ENCODE data around the gene STIM1.
A peak's percentile ranks its signal among the peaks of the same experiment; 100 is the strongest.

The STIM1 gene

GRCh38 chr11:4066910-4067309 is 211.4 kb downstream of the STIM1 start:
- DNase-seq (ENCODE audit: extremely low read depth, low read depth) = no peak

GRCh38 chr11:4068962-4069361 is 213.5 kb downstream of the STIM1 start:
- TF ChIP-seq, protein P1, sequence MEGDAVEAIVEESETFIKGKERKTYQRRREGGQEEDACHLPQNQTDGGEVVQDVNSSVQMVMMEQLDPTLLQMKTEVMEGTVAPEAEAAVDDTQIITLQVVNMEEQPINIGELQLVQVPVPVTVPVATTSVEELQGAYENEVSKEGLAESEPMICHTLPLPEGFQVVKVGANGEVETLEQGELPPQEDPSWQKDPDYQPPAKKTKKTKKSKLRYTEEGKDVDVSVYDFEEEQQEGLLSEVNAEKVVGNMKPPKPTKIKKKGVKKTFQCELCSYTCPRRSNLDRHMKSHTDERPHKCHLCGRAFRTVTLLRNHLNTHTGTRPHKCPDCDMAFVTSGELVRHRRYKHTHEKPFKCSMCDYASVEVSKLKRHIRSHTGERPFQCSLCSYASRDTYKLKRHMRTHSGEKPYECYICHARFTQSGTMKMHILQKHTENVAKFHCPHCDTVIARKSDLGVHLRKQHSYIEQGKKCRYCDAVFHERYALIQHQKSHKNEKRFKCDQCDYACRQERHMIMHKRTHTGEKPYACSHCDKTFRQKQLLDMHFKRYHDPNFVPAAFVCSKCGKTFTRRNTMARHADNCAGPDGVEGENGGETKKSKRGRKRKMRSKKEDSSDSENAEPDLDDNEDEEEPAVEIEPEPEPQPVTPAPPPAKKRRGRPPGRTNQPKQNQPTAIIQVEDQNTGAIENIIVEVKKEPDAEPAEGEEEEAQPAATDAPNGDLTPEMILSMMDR (IDR thresholded peaks at IDR 0.05; ENCODE audit: low read depth, low read length, missing control alignments) = no peak
- DNase-seq (ENCODE audit: extremely low read depth, low read depth) = no peak
- H3K4me3 ChIP-seq (replicated peaks; ENCODE audit: low read depth, low read length) = no peak overlapping the region

More at GRCh38 chr11:4066910-4067309, 211.4 kb downstream of the STIM1 start:
- TF ChIP-seq, protein P1 (IDR thresholded peaks at IDR 0.05; ENCODE audit: low read depth, low read length, missing control alignments) = no peak
- H3K4me3 ChIP-seq (replicated peaks; ENCODE audit: low read depth, low read length) = no peak overlapping the region

DNA sequence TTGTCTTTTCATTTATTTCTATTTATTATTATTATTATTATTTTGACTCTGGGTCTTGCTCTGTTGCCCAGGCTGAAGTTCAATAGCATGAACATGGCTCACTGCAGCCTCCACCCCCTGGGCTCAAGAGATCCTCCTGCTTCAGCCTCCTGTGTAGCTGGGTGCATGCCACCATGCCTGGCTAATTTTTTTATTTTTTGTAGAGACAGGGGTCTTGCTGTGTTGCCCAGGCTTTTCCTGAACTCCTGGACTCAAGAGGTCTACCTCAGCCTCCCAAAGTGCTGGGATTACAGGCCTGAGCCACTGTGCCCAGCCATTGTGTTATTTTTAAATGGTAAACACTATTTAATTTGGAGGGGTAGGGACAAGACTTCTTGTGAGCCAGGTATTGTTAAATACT is 215.9 kb downstream of the STIM1 start:
- no peak for DNase-seq (ENCODE audit: extremely low read depth, low read depth)
- TF ChIP-seq, protein P1 (IDR thresholded peaks at IDR 0.05; ENCODE audit: low read depth, low read length, missing control alignments) = no peak
- no peak overlapping the region for H3K4me3 ChIP-seq (replicated peaks; ENCODE audit: low read depth, low read length)

DNA sequence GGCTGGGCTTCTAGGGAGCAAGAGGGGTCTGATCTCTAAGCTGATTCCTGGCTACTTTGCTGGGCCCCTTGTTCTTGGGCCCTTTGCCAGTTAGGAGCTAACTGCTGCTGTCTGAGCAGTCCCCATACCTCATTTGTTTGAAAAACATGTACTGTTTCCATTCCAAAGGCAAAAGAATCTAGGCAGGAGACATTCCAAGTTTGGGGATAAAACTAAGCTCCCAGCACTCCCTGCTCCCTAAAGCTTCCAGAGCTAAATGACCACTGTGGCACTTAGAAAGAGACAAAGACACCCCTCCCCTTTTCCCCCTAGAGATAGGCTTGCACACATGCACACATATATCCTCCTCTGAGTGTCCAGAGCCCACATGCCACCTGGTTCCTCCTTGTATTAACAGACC is 216.4 kb downstream of the STIM1 start:
- no peak overlapping the region for H3K4me3 ChIP-seq (replicated peaks; ENCODE audit: low read depth, low read length)
- TF ChIP-seq, protein P1 (IDR thresholded peaks at IDR 0.05; ENCODE audit: low read depth, low read length, missing control alignments) = no peak
- no peak for DNase-seq (ENCODE audit: extremely low read depth, low read depth)

- H3K4me3 ChIP-seq (replicated peaks; ENCODE audit: low read depth, low read length) = no peak overlapping the region
- peak; percentile 63 for DNase-seq (ENCODE audit: extremely low read depth, low read depth)
- TF ChIP-seq, protein P1 (IDR thresholded peaks at IDR 0.05; ENCODE audit: low read depth, low read length, missing control alignments) = peak; percentile 82
Measured at GRCh38 chr11:4072668-4073285, 217.3 kb downstream of the STIM1 start.

DNA sequence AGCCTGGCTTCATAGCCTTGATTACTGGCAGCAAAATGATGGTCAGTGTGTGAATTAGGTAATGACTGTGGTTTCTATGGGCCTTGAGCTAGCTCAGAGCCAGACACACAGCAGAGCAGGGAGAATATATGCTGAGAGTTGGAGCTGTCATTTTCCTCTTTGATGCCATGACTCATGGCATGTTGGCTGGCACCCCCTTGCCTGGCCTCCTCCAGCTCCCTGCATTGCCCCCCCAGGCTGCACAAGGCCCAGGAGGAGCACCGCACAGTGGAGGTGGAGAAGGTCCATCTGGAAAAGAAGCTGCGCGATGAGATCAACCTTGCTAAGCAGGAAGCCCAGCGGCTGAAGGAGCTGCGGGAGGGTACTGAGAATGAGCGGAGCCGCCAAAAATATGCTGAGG is 218.8 kb downstream of the STIM1 start:
- TF ChIP-seq, protein P1 (IDR thresholded peaks at IDR 0.05; ENCODE audit: low read depth, low read length, missing control alignments) = no peak
- H3K4me3 ChIP-seq (replicated peaks; ENCODE audit: low read depth, low read length) = no peak overlapping the region
- DNase-seq (ENCODE audit: extremely low read depth, low read depth) = no peak

DNA sequence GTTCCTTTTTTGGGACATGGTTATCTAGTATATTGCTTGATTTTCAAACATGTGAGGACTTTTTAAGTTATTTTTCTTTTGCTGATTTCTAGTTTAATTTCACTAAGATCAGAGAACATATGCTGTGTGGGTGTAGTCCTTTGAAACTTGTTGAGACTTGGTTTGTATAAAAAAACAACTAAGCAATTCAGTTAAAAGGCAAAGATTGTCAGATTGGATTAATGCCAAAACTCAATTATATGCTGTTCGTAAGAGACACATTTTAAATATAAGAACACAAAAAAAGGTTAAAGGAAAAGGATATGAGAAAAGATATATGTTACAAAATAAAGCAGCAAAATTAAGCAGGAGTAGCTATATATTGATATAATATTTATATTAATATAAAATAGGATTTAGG is 221.3 kb downstream of the STIM1 start:
- no peak overlapping the region for H3K4me3 ChIP-seq (replicated peaks; ENCODE audit: low read depth, low read length)
- DNase-seq (ENCODE audit: extremely low read depth, low read depth) = no peak
- TF ChIP-seq, protein P1 (IDR thresholded peaks at IDR 0.05; ENCODE audit: low read depth, low read length, missing control alignments) = no peak
